NCI-H1694 treated with DMSO at 0.1 percent for 48 hours (cell line): ENCODE results near the gene LMF1.

Experiments used
- DNase-seq: peaks from one replicate; lab custom pipeline; 2025; lab: John Stamatoyannopoulos, UW

The LMF1 gene

GRCh38 chr16:984736-985636 is 14.2 kb upstream of the LMF1 start:
- no peak for DNase-seq

GRCh38 chr16:984121-984694 is 13.4 kb upstream of the LMF1 start:
- no peak for DNase-seq

GRCh38 chr16:983044-984030 is 12.6 kb upstream of the LMF1 start:
- no peak for DNase-seq

- DNase-seq = no peak
Measured at GRCh38 chr16:982145-983043, 11.6 kb upstream of the LMF1 start.

GRCh38 chr16:981695-982144 is 10.9 kb upstream of the LMF1 start, which contains the start of gene SOX8:
TSS of gene SOX8 (plus strand) at chr16:981770. CDS start at chr16:981923, 153 bp downstream.
- DNase-seq = no peak

- no peak for DNase-seq
Measured at GRCh38 chr16:980595-980854, 9.7 kb upstream of the LMF1 start.

- DNase-seq = no peak
Measured at GRCh38 chr16:979859-980594, 9.2 kb upstream of the LMF1 start.

GRCh38 chr16:979147-979546 is 8.4 kb upstream of the LMF1 start:
- no peak for DNase-seq

GRCh38 chr16:978403-978802 is 7.6 kb upstream of the LMF1 start:
- no peak for DNase-seq

- DNase-seq = no peak
Measured at GRCh38 chr16:977896-978295, 7.1 kb upstream of the LMF1 start.

- DNase-seq = no peak
Measured at GRCh38 chr16:977081-977701, 6.4 kb upstream of the LMF1 start.

- no peak for DNase-seq
Measured at GRCh38 chr16:976389-976931, 5.7 kb upstream of the LMF1 start.

GRCh38 chr16:975291-975690 is 4.5 kb upstream of the LMF1 start:
- DNase-seq = no peak

GRCh38 chr16:974611-975261 is 4.0 kb upstream of the LMF1 start:
- DNase-seq = no peak

GRCh38 chr16:974001-974601 is 3.3 kb upstream of the LMF1 start:
- no peak for DNase-seq

GRCh38 chr16:973366-973765 is 2.6 kb upstream of the LMF1 start:
- DNase-seq = no peak

- no peak for DNase-seq
Measured at GRCh38 chr16:972316-973002, 1.7 kb upstream of the LMF1 start.

GRCh38 chr16:971981-972315 is 1.2 kb upstream of the LMF1 start:
- DNase-seq = no peak

GRCh38 chr16:971582-971905 is 760 bp upstream of the LMF1 start:
- no peak for DNase-seq
